ENCODE results near the gene TJAP1.

- TF ChIP-seq CTCF (IDR thresholded peaks at IDR 0.05; ENCODE audit: insufficient read depth, low read length, poor library complexity, severe bottlenecking) (no peak), EZH2phosphoT487 (conservative IDR thresholded peaks at IDR 0.05; ENCODE audit: low read length) (no peak)
These were observed 31.2 kb downstream of the TJAP1 start for GRCh38 chr6:43508481-43509141.
